Activated naive CD4-positive, alpha-beta T cell treated with anti-CD3 and anti-CD28 coated beads for 36 hours (primary cell): Measurements from ENCODE around the gene LCLAT1. TPM values are rescaled to one million over a fixed set of nuclear protein-coding genes. Genes with fewer than 3 reads are reported as not detected.

Source experiments
- CTCF ChIA-PET: fragments of 350-600 bp; sonication (Branson Sonifier 250); formaldehyde crosslinking; loops from one replicate; lab custom pipeline; 2021; ENCODE audit warnings: antibody characterized with exemption; lab: Charles Lee
- DNase-seq: peaks from one replicate; pipeline ENCODE4 v3.0.0-alpha.2; 2020
- H3K27ac Mint-ChIP-seq: one replicate; pipeline ENCODE4 v1.8.0; 2021; ENCODE audit warnings: mild to moderate bottlenecking, mixed read lengths
- H3K27me3 Mint-ChIP-seq: one replicate; pipeline ENCODE4 v1.8.0; 2021; ENCODE audit warnings: low read depth, mixed read lengths
- H3K36me3 Mint-ChIP-seq: one replicate; pipeline ENCODE4 v1.8.0; 2021; ENCODE audit warnings: low read depth, mixed read lengths
- H3K4me1 Mint-ChIP-seq: one replicate; pipeline ENCODE4 v1.8.0; 2021; ENCODE audit warnings: low read depth, mixed read lengths
- H3K4me3 Mint-ChIP-seq: one replicate; pipeline ENCODE4 v1.8.0; 2021; ENCODE audit warnings: mild to moderate bottlenecking, moderate library complexity, mixed read lengths
- H3K9me3 Mint-ChIP-seq: one replicate; pipeline ENCODE4 v1.8.0; 2021; ENCODE audit warnings: mixed read lengths
- intact Hi-C: fragments of 100-400 bp; cut with micrococcal nuclease; formaldehyde crosslinking; loops from one replicate; pipeline ENCODE4 v1.15.1; 2023
- total RNA-seq, 2 experiments: library from RNA; stranded (reverse); gene quantifications; one replicate each; pipeline ENCODE4 v1.2.3, GENCODE V29; 2021

The LCLAT1 gene
- total RNA-seq, 2 experiments from 2014 or later = 18.8 to 22.8 TPM

- Mint-ChIP-seq H3K36me3 (no peaks in the 10 kb centered on the region), H3K4me3 (no peak overlapping the region), H3K9me3 (no peaks in the 10 kb centered on the region), H3K4me1 (no peaks in the 10 kb centered on the region), H3K27ac (no peak overlapping the region), H3K27me3 (no peaks in the 10 kb centered on the region)
- CTCF ChIA-PET = interaction anchor here (1.7 kb wide), 1 partner anchor 34 kb away, joined by 5 read pairs; no protein-coding TSS in a partner anchor
- intact Hi-C loops = no loop called here
- DNase-seq = no peak
Observed at GRCh38 chr2:30677231-30677630, 230.2 kb downstream of the LCLAT1 start.

GRCh38 chr2:30677861-30678385, 230.9 kb downstream of the LCLAT1 start:
- no peaks in the 10 kb centered on the region for H3K36me3 Mint-ChIP-seq
- no peaks in the 10 kb centered on the region for H3K27me3 Mint-ChIP-seq
- no peaks in the 10 kb centered on the region for H3K9me3 Mint-ChIP-seq
- H3K27ac Mint-ChIP-seq = no peak overlapping the region
- H3K4me3 Mint-ChIP-seq = no peak overlapping the region
- intact Hi-C loops = no loop called here
- no peaks in the 10 kb centered on the region for H3K4me1 Mint-ChIP-seq
- CTCF ChIA-PET = interaction anchor here (1.7 kb wide), 1 partner anchor 34 kb away, joined by 5 read pairs; no protein-coding TSS in a partner anchor
- no peak for DNase-seq

- Mint-ChIP-seq H3K27me3 (no peaks in the 10 kb centered on the region), H3K27ac (no peak overlapping the region), H3K4me3 (no peak overlapping the region), H3K4me1 (no peaks in the 10 kb centered on the region), H3K9me3 (no peaks in the 10 kb centered on the region), H3K36me3 (no peaks in the 10 kb centered on the region)
- CTCF ChIA-PET = interaction anchor here (1.7 kb wide), 1 partner anchor 33 kb away, joined by 5 read pairs; no protein-coding TSS in a partner anchor
- intact Hi-C loops = no loop called here
- no peak for DNase-seq
Observed at GRCh38 chr2:30678410-30679137, 231.5 kb downstream of the LCLAT1 start.

- intact Hi-C loops = no loop called here
- H3K9me3 Mint-ChIP-seq = no peaks in the 10 kb centered on the region
- no peak overlapping the region for H3K27ac Mint-ChIP-seq
Observed at GRCh38 chr2:30679426-30680088, 232.5 kb downstream of the LCLAT1 start.

GRCh38 chr2:30680121-30680520, 233.1 kb downstream of the LCLAT1 start:
- intact Hi-C loops = no loop called here

More at GRCh38 chr2:30679426-30680088, 232.5 kb downstream of the LCLAT1 start:
- CTCF ChIA-PET = no interaction called here
- no peaks in the 10 kb centered on the region for H3K36me3 Mint-ChIP-seq
- H3K4me1 Mint-ChIP-seq = no peaks in the 10 kb centered on the region
- no peaks in the 10 kb centered on the region for H3K27me3 Mint-ChIP-seq
- no peak overlapping the region for H3K4me3 Mint-ChIP-seq
- DNase-seq = no peak

GRCh38 chr2:30681022-30681421, 234.0 kb downstream of the LCLAT1 start:
- H3K27me3 Mint-ChIP-seq = no peaks in the 10 kb centered on the region
- intact Hi-C loops = no loop called here
- H3K4me3 Mint-ChIP-seq = no peak overlapping the region
- no peaks in the 10 kb centered on the region for H3K9me3 Mint-ChIP-seq
- no peaks in the 10 kb centered on the region for H3K36me3 Mint-ChIP-seq
- DNase-seq = no peak
- H3K4me1 Mint-ChIP-seq = no peaks in the 10 kb centered on the region
- CTCF ChIA-PET = interaction anchor here (0.7 kb wide), 1 partner anchor 31 kb away, joined by 3 read pairs; no protein-coding TSS in a partner anchor
- no peak overlapping the region for H3K27ac Mint-ChIP-seq

More at GRCh38 chr2:30680121-30680520, 233.1 kb downstream of the LCLAT1 start:
- Mint-ChIP-seq H3K27me3 (no peaks in the 10 kb centered on the region), H3K9me3 (no peaks in the 10 kb centered on the region), H3K4me3 (no peak overlapping the region), H3K36me3 (no peaks in the 10 kb centered on the region), H3K27ac (no peak overlapping the region), H3K4me1 (no peaks in the 10 kb centered on the region)
- no peak for DNase-seq
- CTCF ChIA-PET = no interaction called here

- H3K27ac Mint-ChIP-seq = no peak overlapping the region
- intact Hi-C loops = no loop called here
- DNase-seq = no peak
- H3K4me3 Mint-ChIP-seq = no peak overlapping the region
- H3K36me3 Mint-ChIP-seq = no peaks in the 10 kb centered on the region
- CTCF ChIA-PET = interaction anchor here (1.8 kb wide), 1 partner anchor 28 kb away, joined by 8 read pairs; no protein-coding TSS in a partner anchor
- H3K9me3 Mint-ChIP-seq = no peaks in the 10 kb centered on the region
- no peaks in the 10 kb centered on the region for H3K4me1 Mint-ChIP-seq
- H3K27me3 Mint-ChIP-seq = no peaks in the 10 kb centered on the region
Observed at GRCh38 chr2:30683236-30683956, 236.3 kb downstream of the LCLAT1 start.

- CTCF ChIA-PET = no interaction called here
- no peak for DNase-seq
Observed at GRCh38 chr2:30684026-30684425, 237.0 kb downstream of the LCLAT1 start.

GRCh38 chr2:30684516-30684915, 237.5 kb downstream of the LCLAT1 start:
- intact Hi-C loops = no loop called here
- Mint-ChIP-seq H3K4me1 (no peaks in the 10 kb centered on the region), H3K27ac (no peak overlapping the region), H3K9me3 (no peaks in the 10 kb centered on the region), H3K36me3 (no peaks in the 10 kb centered on the region), H3K4me3 (no peak overlapping the region), H3K27me3 (no peaks in the 10 kb centered on the region)
- no peak for DNase-seq
- CTCF ChIA-PET = no interaction called here

More at GRCh38 chr2:30684026-30684425, 237.0 kb downstream of the LCLAT1 start:
- H3K36me3 Mint-ChIP-seq = no peaks in the 10 kb centered on the region
- no peaks in the 10 kb centered on the region for H3K27me3 Mint-ChIP-seq
- H3K9me3 Mint-ChIP-seq = no peaks in the 10 kb centered on the region
- H3K4me3 Mint-ChIP-seq = no peak overlapping the region
- intact Hi-C loops = no loop called here
- no peak overlapping the region for H3K27ac Mint-ChIP-seq
- no peaks in the 10 kb centered on the region for H3K4me1 Mint-ChIP-seq

- H3K4me1 Mint-ChIP-seq = no peaks in the 10 kb centered on the region
- no peak overlapping the region for H3K27ac Mint-ChIP-seq
- CTCF ChIA-PET = interaction anchor here (2.4 to 2.6 kb wide), 2 partner anchors 476 to 520 kb away, joined by 11 to 13 read pairs; no protein-coding TSS in a partner anchor
- H3K4me3 Mint-ChIP-seq = no peak overlapping the region
- H3K27me3 Mint-ChIP-seq = no peaks in the 10 kb centered on the region
- no peaks in the 10 kb centered on the region for H3K36me3 Mint-ChIP-seq
- intact Hi-C loops = no loop called here
- no peak for DNase-seq
- no peaks in the 10 kb centered on the region for H3K9me3 Mint-ChIP-seq
Observed at GRCh38 chr2:30684996-30685395, 237.9 kb downstream of the LCLAT1 start.

GRCh38 chr2:30686000-30686399, 239.0 kb downstream of the LCLAT1 start:
- intact Hi-C loops = no loop called here
- no peak for DNase-seq

GRCh38 chr2:30686669-30687068, 239.6 kb downstream of the LCLAT1 start:
- Mint-ChIP-seq H3K27me3 (no peaks in the 10 kb centered on the region), H3K36me3 (no peaks in the 10 kb centered on the region), H3K4me3 (no peak overlapping the region), H3K27ac (no peak overlapping the region), H3K9me3 (no peaks in the 10 kb centered on the region), H3K4me1 (no peaks in the 10 kb centered on the region)
- CTCF ChIA-PET = interaction anchor here (0.7 to 2.6 kb wide), 10 partner anchors 9 to 608 kb away, joined by 3 to 21 read pairs (median 4); no protein-coding TSS in a partner anchor
- DNase-seq = no peak
- intact Hi-C loops = no loop called here

More at GRCh38 chr2:30686000-30686399, 239.0 kb downstream of the LCLAT1 start:
- Mint-ChIP-seq H3K4me3 (no peak overlapping the region), H3K27me3 (no peaks in the 10 kb centered on the region), H3K4me1 (no peaks in the 10 kb centered on the region), H3K27ac (no peak overlapping the region), H3K36me3 (no peaks in the 10 kb centered on the region), H3K9me3 (no peaks in the 10 kb centered on the region)
- CTCF ChIA-PET = interaction anchor here (0.6 to 2.6 kb wide), 11 partner anchors 10 to 620 kb away, joined by 3 to 21 read pairs (median 4); no protein-coding TSS in a partner anchor
